HEK293 (cell line): ENCODE data around the gene ITGA8.
"Not testable (repeated sequence)": the region's sequence is repeated elsewhere in the genome, so short reads cannot be mapped to it uniquely, and the experiment has no call there.

Experiments used
- CTCF ChIA-PET: fragments of 350-600 bp; formaldehyde crosslinking; extraction: SDS; loops from one replicate; lab custom pipeline; 2021; ENCODE audit warnings: antibody characterized with exemption; lab: Yijun Ruan, JAX
- POLR2A ChIA-PET: fragments of 300-600 bp; formaldehyde crosslinking; extraction: SDS; loops from one replicate; lab custom pipeline; 2020; ENCODE audit warnings: antibody characterized with exemption, inconsistent platforms; lab: Yijun Ruan, JAX
- H3K27ac ChIP-seq: fragments of 200-500 bp; sonication (Bioruptor generic); 2 replicates; pipeline ENCODE4 v1.5.1; 2014; ENCODE audit warnings: low read depth, low read length, control low read depth, inconsistent platforms; ENCODE audit errors: extremely low read depth
- H3K36me3 ChIP-seq, 2 experiments: fragments of 200-500 bp in 1 of 2; sonication (Bioruptor generic) in 1 of 2; 1 replicate in 1 of 2; 2 replicates in 1 of 2; pipeline ENCODE4 v1.5.1; 2014 to 2017; ENCODE audit warnings: inconsistent platforms in 2 of 2, low read length in 2 of 2; ENCODE audit not compliant: control insufficient read depth in 2 of 2, insufficient read depth in 1 of 2
- H3K4me1 ChIP-seq: fragments of 200-500 bp; sonication (Bioruptor generic); 2 replicates; pipeline ENCODE4 v1.5.1; 2014; ENCODE audit warnings: mild to moderate bottlenecking, low read length, inconsistent platforms; ENCODE audit not compliant: control insufficient read depth, insufficient read depth
- H3K4me3 ChIP-seq: 2 replicates; pipeline ENCODE4 v1.5.1; 2011; ENCODE audit warnings: low read depth, mild to moderate bottlenecking, control low read depth, low read length, moderate library complexity
- H3K9me3 ChIP-seq: fragments of 200-500 bp; sonication (Bioruptor generic); 2 replicates; pipeline ENCODE4 v1.5.1; 2014; ENCODE audit warnings: low read depth, low read length, inconsistent platforms; ENCODE audit not compliant: control insufficient read depth, insufficient read depth
- KLF8 ChIP-seq: fragments of 450-650 bp; formaldehyde crosslinking; IDR thresholded peaks from 2 replicates; pipeline ENCODE4 v1.5.1; 2016; ENCODE audit warnings: missing biosample characterization, missing genetic modification characterization
- SCRT1 ChIP-seq: fragments of 450-650 bp; formaldehyde crosslinking; IDR thresholded peaks from 2 replicates; pipeline ENCODE4 v1.5.1; 2016; ENCODE audit warnings: missing biosample characterization, missing genetic modification characterization, borderline replicate concordance
- WT1 ChIP-seq: fragments of 450-650 bp; formaldehyde crosslinking; IDR thresholded peaks from 2 replicates; pipeline ENCODE4 v1.5.1; 2016; ENCODE audit warnings: missing biosample characterization, missing genetic modification characterization
- ZBTB20 ChIP-seq: fragments of 450-650 bp; formaldehyde crosslinking; IDR thresholded peaks from 2 replicates; pipeline ENCODE4 v1.5.1; 2016; ENCODE audit warnings: missing biosample characterization, missing genetic modification characterization
- ZBTB48 ChIP-seq: fragments of 450-650 bp; formaldehyde crosslinking; IDR thresholded peaks from 2 replicates; pipeline ENCODE4 v1.5.1; 2016; ENCODE audit warnings: missing biosample characterization, missing genetic modification characterization
- ZNF146 ChIP-seq: fragments of 450-650 bp; formaldehyde crosslinking; IDR thresholded peaks from 2 replicates; pipeline ENCODE4 v1.5.1; 2016; ENCODE audit warnings: missing biosample characterization, missing genetic modification characterization
- ZNF155 ChIP-seq: fragments of 450-650 bp; formaldehyde crosslinking; IDR thresholded peaks from 2 replicates; pipeline ENCODE4 v1.5.1; 2016; ENCODE audit warnings: missing biosample characterization, missing genetic modification characterization
- ZNF174 ChIP-seq: fragments of 450-650 bp; formaldehyde crosslinking; IDR thresholded peaks from 2 replicates; pipeline ENCODE4 v1.5.0; 2017; ENCODE audit warnings: missing biosample characterization, mild to moderate bottlenecking, missing genetic modification characterization
- ZNF362 ChIP-seq: fragments of 450-650 bp; formaldehyde crosslinking; IDR thresholded peaks from 2 replicates; pipeline ENCODE4 v1.5.1; 2016; ENCODE audit warnings: missing biosample characterization, missing genetic modification characterization
- ZNF513 ChIP-seq: fragments of 450-650 bp; IDR thresholded peaks from 2 replicates; pipeline ENCODE4 v1.5.1; 2018; ENCODE audit warnings: missing biosample characterization, missing genetic modification characterization
- ZNF548 ChIP-seq: fragments of 450-650 bp; formaldehyde crosslinking; IDR thresholded peaks from 2 replicates; pipeline ENCODE4 v1.5.1; 2016; ENCODE audit warnings: missing biosample characterization, missing genetic modification characterization
- ZNF561 ChIP-seq: fragments of 450-650 bp; IDR thresholded peaks from 2 replicates; pipeline ENCODE4 v1.5.1; 2018; ENCODE audit warnings: missing biosample characterization, missing genetic modification characterization, borderline replicate concordance
- ZNF596 ChIP-seq: fragments of 450-650 bp; IDR thresholded peaks from 2 replicates; pipeline ENCODE4 v1.5.0; 2018; ENCODE audit warnings: missing biosample characterization, mild to moderate bottlenecking, missing genetic modification characterization, moderate library complexity
- ZNF701 ChIP-seq: fragments of 450-650 bp; formaldehyde crosslinking; IDR thresholded peaks from 2 replicates; pipeline ENCODE4 v1.5.1; 2016; ENCODE audit warnings: missing biosample characterization, missing genetic modification characterization
- ZSCAN23 ChIP-seq: fragments of 450-650 bp; formaldehyde crosslinking; IDR thresholded peaks from 2 replicates; pipeline ENCODE4 v1.5.1; 2016; ENCODE audit warnings: missing biosample characterization, missing genetic modification characterization
- ZSCAN30 ChIP-seq: fragments of 450-650 bp; IDR thresholded peaks from 2 replicates; pipeline ENCODE4 v1.5.1; 2018; ENCODE audit warnings: missing biosample characterization, mild to moderate bottlenecking, missing genetic modification characterization, moderate library complexity
- ZSCAN5A ChIP-seq: fragments of 450-650 bp; formaldehyde crosslinking; IDR thresholded peaks from 2 replicates; pipeline ENCODE4 v1.5.1; 2016; ENCODE audit warnings: missing biosample characterization, missing genetic modification characterization
- TF ChIP-seq, protein P1 (sequence below): fragments of 450-650 bp; formaldehyde crosslinking; IDR thresholded peaks from 2 replicates; pipeline ENCODE4 v1.5.1; 2016; ENCODE audit warnings: missing biosample characterization, missing genetic modification characterization
- TF ChIP-seq, protein P2 (sequence below): fragments of 450-650 bp; formaldehyde crosslinking; IDR thresholded peaks from 2 replicates; pipeline ENCODE4 v1.5.1; 2016; ENCODE audit warnings: missing biosample characterization, missing genetic modification characterization

The ITGA8 gene

DNA sequence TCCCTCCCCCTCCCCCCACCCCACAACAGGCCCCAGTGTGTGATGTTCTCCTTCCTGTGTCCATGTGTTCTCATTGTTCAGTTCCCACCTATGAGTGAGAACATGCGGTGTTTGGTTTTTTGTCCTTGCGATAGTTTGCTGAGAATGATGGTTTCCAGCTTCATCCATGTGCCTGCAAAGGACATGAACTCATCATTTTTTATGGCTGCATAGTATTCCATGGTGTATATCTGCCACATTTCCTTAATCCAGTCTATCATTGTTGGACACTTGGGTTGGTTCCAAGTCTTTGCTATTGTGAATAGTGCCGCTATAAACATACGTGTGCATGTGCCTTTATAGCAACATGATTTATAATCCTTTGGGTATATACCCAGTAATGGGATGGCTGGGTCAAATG lies 41.5 kb upstream of the ITGA8 start:
- POLR2A ChIA-PET, H3K27ac ChIP-seq, H3K4me1 ChIP-seq, H3K9me3 ChIP-seq, H3K36me3 ChIP-seq, H3K4me3 ChIP-seq, CTCF ChIA-PET: not testable (repeated sequence)
- TF ChIP-seq ZNF146 (tag by site-specific recombination): peak; percentile 95

DNA sequence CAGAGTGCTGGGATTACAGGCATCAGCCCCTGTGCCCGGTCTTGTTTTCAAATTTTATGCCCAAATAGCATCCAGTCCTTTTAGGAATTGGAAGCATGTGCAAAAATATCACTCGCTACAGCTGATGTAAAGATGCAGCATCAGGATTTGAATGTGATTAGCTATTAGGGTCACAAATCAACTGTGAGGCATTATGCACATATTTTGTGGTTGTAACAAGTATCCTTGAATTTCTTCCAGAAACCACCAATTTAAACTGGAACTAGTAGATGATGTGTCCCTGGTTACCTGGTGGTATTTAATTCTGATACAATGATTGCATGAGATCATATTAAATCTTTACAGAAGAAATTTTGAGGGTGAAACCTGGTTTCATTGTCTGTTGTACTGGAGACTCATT lies 41.0 kb upstream of the ITGA8 start:
- no peak overlapping the region for H3K27ac ChIP-seq
- no peaks in the 10 kb centered on the region for H3K4me1 ChIP-seq
- H3K9me3 ChIP-seq: no peaks in the 10 kb centered on the region
- H3K4me3 ChIP-seq: no peak overlapping the region
- ChIA-PET CTCF (interaction anchor here (0.6 kb wide), 1 partner anchor 142 kb away, joined by 4 read pairs; no protein-coding TSS in a partner anchor), POLR2A (no interaction called here)
- TF ChIP-seq ZNF155 (tag by site-specific recombination) (no peak), ZSCAN5A (tag by site-specific recombination) (no peak), ZNF513 (tag by site-specific recombination) (no peak), ZNF596 (tag by site-specific recombination) (no peak), ZSCAN23 (tag by site-specific recombination) (no peak), ZNF701 (tag by site-specific recombination) (no peak), KLF8 (tag by site-specific recombination) (no peak), WT1 (no peak), ZNF548 (tag by site-specific recombination) (no peak), ZNF561 (no peak), SCRT1 (tag by site-specific recombination) (no peak), ZBTB48 (tag by site-specific recombination) (no peak), ZSCAN30 (tag by site-specific recombination) (no peak), ZBTB20 (tag by site-specific recombination) (no peak), ZNF174 (tag by site-specific recombination) (no peak), ZNF362 (tag by site-specific recombination) (no peak)
- TF ChIP-seq, protein P1, sequence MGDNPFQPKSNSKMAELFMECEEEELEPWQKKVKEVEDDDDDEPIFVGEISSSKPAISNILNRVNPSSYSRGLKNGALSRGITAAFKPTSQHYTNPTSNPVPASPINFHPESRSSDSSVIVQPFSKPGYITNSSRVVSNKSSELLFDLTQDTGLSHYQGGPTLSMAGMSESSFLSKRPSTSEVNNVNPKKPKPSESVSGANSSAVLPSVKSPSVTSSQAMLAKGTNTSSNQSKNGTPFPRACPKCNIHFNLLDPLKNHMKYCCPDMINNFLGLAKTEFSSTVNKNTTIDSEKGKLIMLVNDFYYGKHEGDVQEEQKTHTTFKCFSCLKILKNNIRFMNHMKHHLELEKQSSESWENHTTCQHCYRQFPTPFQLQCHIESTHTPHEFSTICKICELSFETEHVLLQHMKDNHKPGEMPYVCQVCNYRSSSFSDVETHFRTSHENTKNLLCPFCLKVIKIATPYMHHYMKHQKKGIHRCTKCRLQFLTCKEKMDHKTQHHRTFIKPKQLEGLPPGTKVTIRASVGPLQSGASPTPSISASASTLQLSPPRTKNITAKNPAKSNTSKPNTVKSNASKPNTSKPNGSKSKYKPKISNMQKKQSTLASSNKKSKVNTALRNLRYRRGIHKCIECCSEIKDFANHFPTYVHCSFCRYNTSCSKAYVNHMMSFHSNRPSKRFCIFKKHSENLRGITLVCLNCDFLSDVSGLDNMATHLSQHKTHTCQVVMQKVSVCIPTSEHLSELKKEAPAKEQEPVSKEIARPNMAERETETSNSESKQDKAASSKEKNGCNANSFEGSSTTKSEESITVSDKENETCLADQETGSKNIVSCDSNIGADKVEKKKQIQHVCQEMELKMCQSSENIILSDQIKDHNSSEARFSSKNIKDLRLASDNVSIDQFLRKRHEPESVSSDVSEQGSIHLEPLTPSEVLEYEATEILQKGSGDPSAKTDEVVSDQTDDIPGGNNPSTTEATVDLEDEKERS: no peak
- TF ChIP-seq, protein P2, sequence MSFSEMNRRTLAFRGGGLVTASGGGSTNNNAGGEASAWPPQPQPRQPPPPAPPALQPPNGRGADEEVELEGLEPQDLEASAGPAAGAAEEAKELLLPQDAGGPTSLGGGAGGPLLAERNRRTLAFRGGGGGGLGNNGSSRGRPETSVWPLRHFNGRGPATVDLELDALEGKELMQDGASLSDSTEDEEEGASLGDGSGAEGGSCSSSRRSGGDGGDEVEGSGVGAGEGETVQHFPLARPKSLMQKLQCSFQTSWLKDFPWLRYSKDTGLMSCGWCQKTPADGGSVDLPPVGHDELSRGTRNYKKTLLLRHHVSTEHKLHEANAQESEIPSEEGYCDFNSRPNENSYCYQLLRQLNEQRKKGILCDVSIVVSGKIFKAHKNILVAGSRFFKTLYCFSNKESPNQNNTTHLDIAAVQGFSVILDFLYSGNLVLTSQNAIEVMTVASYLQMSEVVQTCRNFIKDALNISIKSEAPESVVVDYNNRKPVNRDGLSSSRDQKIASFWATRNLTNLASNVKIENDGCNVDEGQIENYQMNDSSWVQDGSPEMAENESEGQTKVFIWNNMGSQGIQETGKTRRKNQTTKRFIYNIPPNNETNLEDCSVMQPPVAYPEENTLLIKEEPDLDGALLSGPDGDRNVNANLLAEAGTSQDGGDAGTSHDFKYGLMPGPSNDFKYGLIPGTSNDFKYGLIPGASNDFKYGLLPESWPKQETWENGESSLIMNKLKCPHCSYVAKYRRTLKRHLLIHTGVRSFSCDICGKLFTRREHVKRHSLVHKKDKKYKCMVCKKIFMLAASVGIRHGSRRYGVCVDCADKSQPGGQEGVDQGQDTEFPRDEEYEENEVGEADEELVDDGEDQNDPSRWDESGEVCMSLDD: no peak
- no peaks in the 10 kb centered on the region for H3K36me3 ChIP-seq
